Loucy (cell line): Measurements from ENCODE around the gene HTR5A.

Source experiments
- EZH2phosphoT487 ChIP-seq: fragments of 200-600 bp; IDR thresholded peaks from 2 replicates; pipeline ENCODE4 v1.6.1; 2018; ENCODE audit warnings: antibody characterized with exemption, mild to moderate bottlenecking, moderate library complexity, borderline replicate concordance
- TF ChIP-seq, protein P1 (sequence below): fragments of 200-600 bp; sonication (generic); conservative IDR thresholded peaks from 2 replicates; pipeline ENCODE4 v1.5.1; 2014; ENCODE audit warnings: mild to moderate bottlenecking, antibody characterized with exemption, low read length

DNA sequence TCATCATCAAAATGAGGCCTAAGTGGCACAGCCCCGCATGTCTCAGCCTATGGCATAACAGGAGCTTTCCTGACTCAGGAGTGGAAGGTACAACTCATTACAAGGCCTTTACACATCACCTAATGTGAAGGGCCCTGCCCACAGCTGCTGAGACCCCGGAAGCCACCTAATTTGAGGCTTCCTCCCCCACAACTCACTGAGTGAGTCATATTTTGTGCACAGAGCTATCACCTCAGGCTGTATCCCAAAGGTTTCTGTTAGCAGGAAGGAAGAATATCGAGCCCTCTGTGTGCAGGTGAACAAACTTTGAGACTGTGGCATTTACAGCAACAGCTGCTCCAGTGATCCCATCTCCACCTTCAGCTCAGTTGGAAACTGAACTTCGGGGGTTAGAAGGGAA, 20.6 kb downstream of the HTR5A start:
- TF ChIP-seq, protein P1, sequence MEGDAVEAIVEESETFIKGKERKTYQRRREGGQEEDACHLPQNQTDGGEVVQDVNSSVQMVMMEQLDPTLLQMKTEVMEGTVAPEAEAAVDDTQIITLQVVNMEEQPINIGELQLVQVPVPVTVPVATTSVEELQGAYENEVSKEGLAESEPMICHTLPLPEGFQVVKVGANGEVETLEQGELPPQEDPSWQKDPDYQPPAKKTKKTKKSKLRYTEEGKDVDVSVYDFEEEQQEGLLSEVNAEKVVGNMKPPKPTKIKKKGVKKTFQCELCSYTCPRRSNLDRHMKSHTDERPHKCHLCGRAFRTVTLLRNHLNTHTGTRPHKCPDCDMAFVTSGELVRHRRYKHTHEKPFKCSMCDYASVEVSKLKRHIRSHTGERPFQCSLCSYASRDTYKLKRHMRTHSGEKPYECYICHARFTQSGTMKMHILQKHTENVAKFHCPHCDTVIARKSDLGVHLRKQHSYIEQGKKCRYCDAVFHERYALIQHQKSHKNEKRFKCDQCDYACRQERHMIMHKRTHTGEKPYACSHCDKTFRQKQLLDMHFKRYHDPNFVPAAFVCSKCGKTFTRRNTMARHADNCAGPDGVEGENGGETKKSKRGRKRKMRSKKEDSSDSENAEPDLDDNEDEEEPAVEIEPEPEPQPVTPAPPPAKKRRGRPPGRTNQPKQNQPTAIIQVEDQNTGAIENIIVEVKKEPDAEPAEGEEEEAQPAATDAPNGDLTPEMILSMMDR, result no peak
- TF ChIP-seq EZH2phosphoT487, result no peak
